Tibial nerve (tissue), 4 donors: ENCODE data around the gene LRRC56. TPM values are rescaled to one million over a fixed set of nuclear protein-coding genes. Genes with fewer than 3 reads are reported as not detected.

ENCODE experiments used
- DNase-seq, 2 donors: peaks; one replicate each; pipeline ENCODE4 v3.0.0-alpha.2; 2019; ENCODE audit warnings: low spot score in 2 of 2
- H3K27ac ChIP-seq, 4 donors: fragments of 200-600 bp; sonication (generic) in 3 of 4; one replicate each; pipeline ENCODE4 v1.5.1; 2017 to 2019; ENCODE audit warnings: mild to moderate bottlenecking in 1 of 4
- H3K27me3 ChIP-seq, 2 donors: fragments of 200-600 bp; sonication (generic) in 1 of 2; one replicate each; pipeline versions ENCODE4 v1.5.1 to v1.6.0; 2017 to 2019
- H3K36me3 ChIP-seq, 3 donors: fragments of 200-600 bp; sonication (generic); one replicate each; pipeline ENCODE4 v1.5.1; 2018 to 2019
- H3K4me1 ChIP-seq, 4 donors: fragments of 200-600 bp; sonication (generic) in 3 of 4; one replicate each; pipeline ENCODE4 v1.5.1; 2017 to 2019
- H3K4me3 ChIP-seq, 4 donors: fragments of 200-600 bp; sonication (generic) in 3 of 4; one replicate each; pipeline ENCODE4 v1.5.1; 2017 to 2019; ENCODE audit warnings: mild to moderate bottlenecking in 1 of 4, moderate library complexity in 1 of 4
- H3K9me3 ChIP-seq, 4 donors: fragments of 200-600 bp; sonication (generic) in 3 of 4; one replicate each; pipeline ENCODE4 v1.5.1; 2017 to 2019
- CTCF ChIP-seq, 5 experiments: fragments of 200-600 bp in 3 of 5; fragments of 450-650 bp in 2 of 5; sonication (generic) in 3 of 5; IDR thresholded peaks; one replicate each; pipeline ENCODE4 v1.5.1; 2016 to 2019; ENCODE audit warnings: antibody characterized with exemption in 5 of 5, mild to moderate bottlenecking in 3 of 5, moderate library complexity in 2 of 5
- EP300 ChIP-seq, 2 donors: sonication (generic); formaldehyde crosslinking; IDR thresholded peaks; one replicate each; pipeline ENCODE4 v1.6.1; 2017; ENCODE audit warnings: antibody characterized with exemption in 2 of 2, mild to moderate bottlenecking in 1 of 2
- POLR2A ChIP-seq, 2 donors: fragments of 450-650 bp; IDR thresholded peaks; one replicate each; pipeline ENCODE4 v1.6.1; 2017; ENCODE audit warnings: antibody characterized with exemption in 2 of 2, mild to moderate bottlenecking in 2 of 2, moderate library complexity in 2 of 2
- WGBS, 2 donors: methylation state at CpG; one replicate each; pipeline ENCODE4 v1.1.5; 2018; 5-methylcytosine and 5-hydroxymethylcytosine counted together
- total RNA-seq, 4 donors: library from RNA; depleted of rRNA; stranded (reverse); fragments of >200 nt; gene quantifications; one replicate each; pipeline ENCODE4 v1.1.0, GENCODE V29; 2016

Gene LRRC56
- total RNA-seq, 4 donors from 2014 or later, result 0.22 to 1.4 (median 0.60) TPM; not detected in 1

DNA sequence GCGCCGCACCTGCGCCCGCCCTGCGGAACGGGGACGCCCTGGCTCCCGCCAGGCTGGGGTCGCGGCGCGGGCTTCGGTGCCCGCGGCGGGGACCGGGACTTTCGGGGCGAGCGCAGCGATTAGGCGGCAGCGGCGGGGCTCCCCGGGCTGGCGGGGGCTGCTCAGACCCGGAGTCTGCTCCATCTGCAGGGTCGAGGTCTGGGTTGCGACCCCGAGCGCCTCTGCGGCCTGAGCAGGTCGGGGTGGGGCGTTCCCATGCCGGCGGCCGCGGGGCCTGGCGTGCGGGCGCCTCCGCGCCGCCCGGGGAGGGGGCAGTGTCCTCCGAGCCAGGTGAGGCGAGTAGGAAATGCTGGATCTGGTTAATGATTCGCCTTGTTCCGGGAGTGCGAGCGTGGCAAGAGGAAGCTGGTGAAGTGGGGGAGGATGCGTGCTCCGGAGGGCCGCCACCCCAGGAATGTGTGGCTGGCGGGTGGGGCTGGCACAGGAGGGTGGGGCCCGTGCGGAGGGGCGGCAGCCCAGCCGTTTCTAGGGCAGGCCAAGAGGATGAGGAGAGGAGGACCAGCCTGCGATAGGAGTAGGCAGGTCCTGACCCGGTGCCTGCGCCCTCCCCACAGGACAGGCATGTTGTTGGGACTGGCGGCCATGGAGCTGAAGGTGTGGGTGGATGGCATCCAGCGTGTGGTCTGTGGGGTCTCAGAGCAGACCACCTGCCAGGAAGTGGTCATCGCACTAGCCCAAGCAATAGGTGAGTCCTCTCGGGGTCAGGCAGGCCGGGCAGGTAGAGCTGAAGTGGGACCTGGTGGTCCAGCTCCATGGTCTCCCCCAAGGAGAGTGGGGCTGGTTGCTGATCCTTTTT is 24.0 kb downstream of the LRRC56 start:
- Histone ChIP-seq H3K4me1 (peaks cover 0 to 25% (median 8%) of the 10 kb centered on the region in 4 donors), H3K36me3 (no peaks in the 10 kb centered on the region), H3K27ac (peak overlapping the region in 2 of 4 donors; percentile 79 to 83), H3K9me3 (no peaks in the 10 kb centered on the region), H3K27me3 (peaks cover 0 to 41% of the 10 kb centered on the region in 2 donors), H3K4me3 (peak overlapping the region; percentile 44 to 97 (median 60))
- 16 to 27% methylated on average over 27 to 38 of the region's 67 CpGs for WGBS, 2 donors
- DNase-seq, result no peak
- TF ChIP-seq CTCF (IDR thresholded peaks at IDR 0.05) (no peak), EP300 (IDR thresholded peaks at IDR 0.05) (no peak), POLR2A (IDR thresholded peaks at IDR 0.05) (no peak)

DNA sequence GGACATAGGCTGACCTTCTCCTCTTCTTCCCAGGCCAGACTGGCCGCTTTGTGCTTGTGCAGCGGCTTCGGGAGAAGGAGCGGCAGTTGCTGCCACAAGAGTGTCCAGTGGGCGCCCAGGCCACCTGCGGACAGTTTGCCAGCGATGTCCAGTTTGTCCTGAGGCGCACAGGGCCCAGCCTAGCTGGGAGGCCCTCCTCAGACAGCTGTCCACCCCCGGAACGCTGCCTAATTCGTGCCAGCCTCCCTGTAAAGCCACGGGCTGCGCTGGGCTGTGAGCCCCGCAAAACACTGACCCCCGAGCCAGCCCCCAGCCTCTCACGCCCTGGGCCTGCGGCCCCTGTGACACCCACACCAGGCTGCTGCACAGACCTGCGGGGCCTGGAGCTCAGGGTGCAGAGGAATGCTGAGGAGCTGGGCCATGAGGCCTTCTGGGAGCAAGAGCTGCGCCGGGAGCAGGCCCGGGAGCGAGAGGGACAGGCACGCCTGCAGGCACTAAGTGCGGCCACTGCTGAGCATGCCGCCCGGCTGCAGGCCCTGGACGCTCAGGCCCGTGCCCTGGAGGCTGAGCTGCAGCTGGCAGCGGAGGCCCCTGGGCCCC is 24.8 kb downstream of the LRRC56 start:
- no peak overlapping the region for H3K4me3 ChIP-seq
- no peak for DNase-seq
- no peaks in the 10 kb centered on the region for H3K36me3 ChIP-seq
- WGBS, 2 donors, result 91 to 97% methylated on average over 15 to 26 of the region's 29 CpGs
- no peak overlapping the region for H3K27ac ChIP-seq
- TF ChIP-seq CTCF (IDR thresholded peaks at IDR 0.05) (no peak), EP300 (IDR thresholded peaks at IDR 0.05) (no peak), POLR2A (IDR thresholded peaks at IDR 0.05) (no peak)
- no peaks in the 10 kb centered on the region for H3K9me3 ChIP-seq
- peaks cover 0 to 33% of the 10 kb centered on the region in 2 donors for H3K27me3 ChIP-seq
- peaks cover 0 to 25% (median 8%) of the 10 kb centered on the region in 4 donors for H3K4me1 ChIP-seq

DNA sequence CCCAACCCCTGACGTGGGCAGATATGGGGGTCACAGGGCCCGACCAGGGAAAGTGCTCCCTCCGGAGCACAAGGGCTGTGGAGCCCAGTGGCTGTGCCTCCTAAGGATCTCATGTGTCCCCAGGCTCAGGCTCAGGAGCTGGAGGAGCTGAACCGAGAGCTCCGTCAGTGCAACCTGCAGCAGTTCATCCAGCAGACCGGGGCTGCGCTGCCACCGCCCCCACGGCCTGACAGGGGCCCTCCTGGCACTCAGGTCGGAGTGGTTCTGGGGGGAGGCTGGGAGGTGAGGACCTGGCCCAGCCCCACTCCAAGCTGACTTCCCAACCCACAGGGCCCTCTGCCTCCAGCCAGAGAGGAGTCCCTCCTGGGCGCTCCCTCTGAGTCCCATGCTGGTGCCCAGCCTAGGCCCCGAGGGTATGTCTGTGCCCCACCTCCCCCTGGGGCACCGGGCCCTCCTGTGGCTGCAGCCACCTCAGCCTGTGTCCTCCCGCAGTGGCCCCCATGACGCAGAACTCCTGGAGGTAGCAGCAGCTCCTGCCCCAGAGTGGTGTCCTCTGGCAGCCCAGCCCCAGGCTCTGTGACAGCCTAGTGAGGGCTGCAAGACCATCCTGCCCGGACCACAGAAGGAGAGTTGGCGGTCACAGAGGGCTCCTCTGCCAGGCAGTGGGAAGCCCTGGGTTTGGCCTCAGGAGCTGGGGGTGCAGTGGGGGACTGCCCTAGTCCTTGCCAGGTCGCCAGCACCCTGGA is 25.9 kb downstream of the LRRC56 start:
- TF ChIP-seq EP300 (IDR thresholded peaks at IDR 0.05), result no peak
- no peaks in the 10 kb centered on the region for H3K36me3 ChIP-seq
- peaks cover 0 to 22% of the 10 kb centered on the region in 2 donors for H3K27me3 ChIP-seq
- no peaks in the 10 kb centered on the region for H3K9me3 ChIP-seq
- no peak overlapping the region for H3K4me3 ChIP-seq
- DNase-seq, result no peak
- no peak overlapping the region for H3K27ac ChIP-seq
- WGBS, 2 donors, result 90 to 91% methylated on average over 7 to 8 of the region's 18 CpGs
- H3K4me1 ChIP-seq, result peaks cover 0 to 33% (median 11%) of the 10 kb centered on the region in 4 donors

- no peak overlapping the region for H3K4me3 ChIP-seq
- H3K36me3 ChIP-seq, result no peaks in the 10 kb centered on the region
- 77 to 80% methylated on average over 8 to 11 of the region's 12 CpGs for WGBS, 2 donors
- H3K27ac ChIP-seq, result no peak overlapping the region
- peaks cover 0 to 15% of the 10 kb centered on the region in 2 donors for H3K27me3 ChIP-seq
- H3K4me1 ChIP-seq, result peaks cover 0 to 36% (median 12%) of the 10 kb centered on the region in 4 donors
- H3K9me3 ChIP-seq, result no peaks in the 10 kb centered on the region
- no peak for TF ChIP-seq CTCF (IDR thresholded peaks at IDR 0.05)
- TF ChIP-seq EP300 (IDR thresholded peaks at IDR 0.05), result no peak
- no peak for TF ChIP-seq POLR2A (IDR thresholded peaks at IDR 0.05)
- no peak for DNase-seq
Observed at GRCh38 chr11:563812-564578, 26.7 kb downstream of the LRRC56 start.

- Histone ChIP-seq H3K27ac (no peak overlapping the region), H3K4me3 (no peak overlapping the region), H3K27me3 (no peaks in the 10 kb centered on the region), H3K36me3 (no peaks in the 10 kb centered on the region), H3K9me3 (no peaks in the 10 kb centered on the region), H3K4me1 (peaks cover 0 to 34% (median 13%) of the 10 kb centered on the region in 4 donors)
- TF ChIP-seq EP300 (IDR thresholded peaks at IDR 0.05) (no peak), POLR2A (IDR thresholded peaks at IDR 0.05) (no peak), CTCF (IDR thresholded peaks at IDR 0.05) (no peak)
- WGBS, 2 donors, result 86 to 88% methylated on average over 9 to 11 of the region's 12 CpGs
- DNase-seq, result no peak
Observed at GRCh38 chr11:565921-566509, 28.7 kb downstream of the LRRC56 start.
